Activated T-helper 17 cell treated with anti-CD3 and anti-CD28 coated beads, Interleukin-2, amount 50 U/mL, for 72 hours (primary cell): Measurements from ENCODE around the gene DDAH2. TPM values are rescaled to one million over a fixed set of nuclear protein-coding genes. Genes with fewer than 3 reads are reported as not detected.

Source experiments
- ATAC-seq: fragments of 150-1000 bp; cut with Tn5 transposase; replicated peaks from 2 replicates; pipeline ENCODE4 v1.10.0; 2021; ENCODE audit warnings: mild to moderate bottlenecking, moderate library complexity
- H3K27ac Mint-ChIP-seq: one replicate; pipeline ENCODE4 v1.8.0; 2022; ENCODE audit warnings: mixed read lengths
- H3K27me3 Mint-ChIP-seq: one replicate; pipeline ENCODE4 v1.8.0; 2022; ENCODE audit warnings: mixed read lengths
- H3K36me3 Mint-ChIP-seq: one replicate; pipeline ENCODE4 v1.8.0; 2022; ENCODE audit warnings: low read depth, mild to moderate bottlenecking, mixed read lengths
- H3K4me1 Mint-ChIP-seq: one replicate; pipeline ENCODE4 v1.8.0; 2022; ENCODE audit warnings: mixed read lengths
- H3K4me3 Mint-ChIP-seq: one replicate; pipeline ENCODE4 v1.8.0; 2022; ENCODE audit warnings: mild to moderate bottlenecking, mixed read lengths
- H3K9me3 Mint-ChIP-seq: one replicate; pipeline ENCODE4 v1.8.0; 2022; ENCODE audit warnings: mixed read lengths
- total RNA-seq, 2 donors: library from RNA; stranded (reverse); gene quantifications; one replicate each; pipeline ENCODE4 v1.2.3, GENCODE V29; 2022

The DDAH2 gene
- total RNA-seq, 2 donors from 2014 or later, result 9.4 to 23.8 TPM

DNA sequence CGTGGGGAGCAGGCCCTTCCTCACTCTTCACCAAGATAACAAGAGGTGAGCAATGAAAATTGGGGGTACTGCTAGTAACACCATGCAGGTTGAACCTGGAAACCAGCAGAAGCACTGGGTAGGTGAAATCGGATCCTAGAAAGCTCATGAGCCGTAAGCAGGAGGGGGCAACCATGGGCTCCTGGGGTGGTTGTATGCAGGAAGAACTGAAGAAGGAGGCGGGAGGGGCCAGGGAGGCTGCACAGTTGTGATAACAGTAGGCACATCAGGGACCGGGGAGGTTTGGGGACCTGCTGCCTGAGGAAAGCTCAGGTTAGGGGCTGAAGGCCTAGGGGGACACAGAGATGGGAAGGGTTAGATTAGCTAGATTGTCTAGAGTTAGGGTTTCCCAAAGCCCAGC is 42.6 kb downstream of the DDAH2 start:
- H3K4me3 Mint-ChIP-seq, result no peak overlapping the region
- H3K9me3 Mint-ChIP-seq, result no peaks in the 10 kb centered on the region
- no peak for ATAC-seq
- no peaks in the 10 kb centered on the region for H3K27me3 Mint-ChIP-seq
- H3K36me3 Mint-ChIP-seq, result peaks cover 63% of the 10 kb centered on the region
- no peaks in the 10 kb centered on the region for H3K4me1 Mint-ChIP-seq
- no peak overlapping the region for H3K27ac Mint-ChIP-seq

DNA sequence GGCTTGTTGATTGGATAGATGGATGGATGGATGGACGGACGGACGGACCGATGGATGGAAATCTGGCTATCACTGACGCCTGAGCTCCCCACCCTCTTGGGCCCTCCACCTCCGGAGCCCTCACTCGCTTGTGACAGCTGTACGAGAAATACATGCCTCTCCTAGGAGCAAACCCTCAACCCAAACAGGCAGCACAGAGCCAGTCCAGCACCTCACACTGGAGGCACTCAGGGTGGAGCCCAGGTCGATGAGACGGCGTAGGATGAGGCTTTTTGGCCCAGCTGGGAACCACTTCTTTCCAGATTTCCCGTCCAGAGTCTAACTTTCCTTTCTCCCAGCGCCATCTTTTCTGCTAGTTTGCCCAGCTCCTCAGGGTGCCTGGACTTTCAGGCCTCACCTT is 45.5 kb downstream of the DDAH2 start:
- Mint-ChIP-seq H3K36me3 (peaks cover 35% of the 10 kb centered on the region), H3K4me3 (no peak overlapping the region), H3K9me3 (no peaks in the 10 kb centered on the region), H3K4me1 (peaks cover 9% of the 10 kb centered on the region), H3K27ac (no peak overlapping the region), H3K27me3 (no peaks in the 10 kb centered on the region)
- no peak for ATAC-seq

DNA sequence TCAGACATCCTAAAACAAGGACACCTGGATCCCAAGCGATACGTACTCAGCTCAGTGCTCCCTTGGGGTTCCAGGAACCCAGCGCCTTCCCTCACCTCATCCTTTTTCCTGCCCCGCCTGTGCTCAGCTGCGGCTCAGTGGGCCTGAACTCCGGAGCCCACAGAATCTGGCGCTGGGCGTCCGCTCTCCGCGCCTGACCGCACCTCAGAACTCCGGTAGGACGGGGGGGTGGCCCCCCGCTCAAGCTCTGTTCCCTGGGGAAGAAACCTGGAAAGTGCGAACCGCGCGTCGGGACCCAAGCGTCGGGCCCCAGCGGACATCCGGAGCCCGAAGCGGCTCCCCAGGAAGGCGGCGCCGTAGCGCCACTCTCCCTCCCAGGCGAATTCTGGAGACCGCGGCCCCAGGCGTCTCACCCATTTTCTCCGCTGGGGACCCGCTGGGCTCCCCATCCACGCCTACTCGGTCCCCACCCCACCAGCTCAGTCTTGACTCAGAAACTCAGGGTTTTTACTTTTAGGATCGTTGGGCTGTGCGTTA is 47.9 kb downstream of the DDAH2 start:
- Mint-ChIP-seq H3K27me3 (no peaks in the 10 kb centered on the region), H3K4me3 (peak overlapping the region; percentile 88), H3K27ac (peak overlapping the region; percentile 87), H3K4me1 (peaks cover 15% of the 10 kb centered on the region), H3K9me3 (no peaks in the 10 kb centered on the region), H3K36me3 (peaks cover 15% of the 10 kb centered on the region)
- ATAC-seq, result peak; percentile 74

DNA sequence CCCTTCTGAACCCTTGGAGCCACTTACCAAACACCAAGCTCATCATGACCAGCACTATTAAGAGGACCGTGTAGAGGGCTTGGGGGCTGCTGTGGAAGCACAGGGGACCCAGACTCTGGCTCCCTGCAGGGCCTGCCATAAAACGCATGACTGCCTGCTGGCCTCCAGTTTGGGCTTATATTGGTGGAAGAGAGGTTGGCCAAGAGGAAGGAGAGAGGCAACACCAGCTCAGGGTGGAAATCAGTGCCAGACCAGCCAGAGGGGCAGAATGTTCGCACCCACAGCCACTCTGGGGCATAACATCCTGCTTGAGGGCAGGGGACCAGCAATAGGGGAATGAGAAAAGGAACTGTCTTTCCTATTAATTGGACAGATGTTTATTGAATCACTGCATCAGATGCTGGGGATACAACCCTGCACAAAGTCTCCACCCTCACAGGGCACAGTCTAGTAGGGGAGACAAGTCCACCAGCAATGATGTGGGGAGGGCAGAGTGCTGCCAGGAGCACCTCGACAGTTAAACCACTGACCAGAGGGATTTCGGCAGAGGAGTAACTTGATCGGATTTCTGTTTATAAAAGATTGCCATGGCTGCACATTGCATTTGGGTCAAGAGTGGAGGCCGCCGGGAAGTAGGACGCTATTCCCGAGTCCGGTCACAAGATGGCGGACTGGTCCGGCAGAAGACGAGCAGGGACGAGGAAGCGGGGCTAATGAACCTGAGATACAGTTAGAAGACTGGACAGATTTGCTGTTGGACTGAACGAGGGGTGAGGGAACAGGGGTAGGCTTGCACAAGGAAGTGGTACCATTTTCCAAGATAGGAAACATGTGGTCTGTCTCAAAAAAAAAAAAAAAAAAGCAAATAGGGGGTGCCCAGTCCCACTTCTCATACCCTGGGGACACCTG is 48.6 kb downstream of the DDAH2 start, which contains the start of gene LY6G5C:
Gene LY6G5C (minus strand): TSS at position 842 of the 909 bp plus-strand sequence. CDS start 694 bp downstream, at position 148.
- peak; percentile 86 for ATAC-seq
- Mint-ChIP-seq H3K36me3 (peaks cover 7% of the 10 kb centered on the region), H3K27me3 (no peaks in the 10 kb centered on the region), H3K27ac (peak within 1 kb of the TSS; percentile 87), H3K9me3 (no peaks in the 10 kb centered on the region), H3K4me3 (peak within 1 kb of the TSS; percentile 88), H3K4me1 (peaks cover 15% of the 10 kb centered on the region)

DNA sequence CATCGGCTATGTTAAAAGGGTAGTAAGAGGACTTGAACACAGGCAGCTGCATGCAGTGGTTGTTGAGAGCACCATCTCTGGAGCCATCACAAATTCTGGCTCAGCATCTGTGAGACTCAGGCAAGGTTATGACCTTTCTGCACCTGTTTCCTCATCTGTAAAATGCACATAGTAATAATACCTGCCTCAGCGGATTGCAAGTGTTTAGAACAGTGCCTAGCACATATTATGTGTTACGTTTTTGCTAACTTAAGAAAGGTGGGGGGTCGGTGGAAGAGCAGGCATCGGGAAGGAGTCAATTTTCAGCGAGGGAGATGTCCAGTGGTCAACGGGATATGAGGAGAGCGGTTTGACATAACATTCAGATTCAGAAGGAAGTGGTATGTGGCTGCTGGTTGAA is 51.1 kb downstream of the DDAH2 start:
- Mint-ChIP-seq H3K4me3 (no peak overlapping the region), H3K27me3 (no peaks in the 10 kb centered on the region)

More for the DNA sequence above, 51.1 kb downstream of the DDAH2 start:
- Mint-ChIP-seq H3K36me3 (peaks cover 17% of the 10 kb centered on the region), H3K4me1 (peaks cover 15% of the 10 kb centered on the region), H3K9me3 (no peaks in the 10 kb centered on the region), H3K27ac (peak overlapping the region; percentile 16)
- ATAC-seq, result no peak

Other genes with a start within 250 kb of the DDAH2 start
- 10 to 100 TPM; 25.8 to 34.3 TPM for gene MICB, start 231.2 kb downstream of the DDAH2 start, total RNA-seq
- gene MCCD1, start 200.3 kb downstream of the DDAH2 start, total RNA-seq, result not detected
- 100 to 1,000 TPM; 558 to 568 TPM for gene DDX39B, start 187.3 kb downstream of the DDAH2 start, total RNA-seq
- 1 to 10 TPM; 2.1 to 2.4 TPM for gene ATP6V1G2, start 182.7 kb downstream of the DDAH2 start, total RNA-seq
- 10 to 100 TPM; 14.1 to 29.8 TPM for gene NFKBIL1, start 181.7 kb downstream of the DDAH2 start, total RNA-seq
- gene LTA, start 157.0 kb downstream of the DDAH2 start, total RNA-seq, result 100 to 1,000 TPM; 163 to 567 TPM
- gene TNF, start 153.7 kb downstream of the DDAH2 start, total RNA-seq, result 100 to 1,000 TPM in 1 of 2 donors, 10 to 100 TPM in 1; 69.5 to 199 TPM
- 100 to 1,000 TPM; 269 to 395 TPM for gene LTB, start 146.9 kb downstream of the DDAH2 start, total RNA-seq
- gene LST1, start 143.0 kb downstream of the DDAH2 start, total RNA-seq, result 10 to 100 TPM in 1 of 2 donors, 1 to 10 TPM in 1; 8.1 to 28.7 TPM
- gene NCR3, start 136.3 kb downstream of the DDAH2 start, total RNA-seq, result 10 to 100 TPM; 25.4 to 28.6 TPM
- 10 to 100 TPM in 1 of 2 donors, 1 to 10 TPM in 1; 9.1 to 15.5 TPM for gene AIF1, start 114.1 kb downstream of the DDAH2 start, total RNA-seq
- 100 to 1,000 TPM; 226 to 237 TPM for gene PRRC2A, start 108.6 kb downstream of the DDAH2 start, total RNA-seq
- 100 to 1,000 TPM; 298 to 383 TPM for gene BAG6, start 76.6 kb downstream of the DDAH2 start, total RNA-seq
- gene APOM, start 73.4 kb downstream of the DDAH2 start, total RNA-seq, result 1 to 10 TPM in 1 of 2 donors, under 1 TPM in 1; 0.76 to 1.3 TPM
- 10 to 100 TPM; 16.2 to 21.0 TPM for gene C6orf47, start 68.5 kb downstream of the DDAH2 start, total RNA-seq
- gene GPANK1, start 64.3 kb downstream of the DDAH2 start, total RNA-seq, result 10 to 100 TPM; 30.1 to 39.0 TPM
- 100 to 1,000 TPM; 204 to 245 TPM for gene CSNK2B, start 63.2 kb downstream of the DDAH2 start, total RNA-seq
- gene LY6G5B, start 59.3 kb downstream of the DDAH2 start, total RNA-seq, result 10 to 100 TPM; 25.3 to 28.1 TPM
- gene LY6G5C, start 48.2 kb downstream of the DDAH2 start, total RNA-seq, result 1 to 10 TPM; 2.2 to 5.0 TPM
- gene ABHD16A, start 26.0 kb downstream of the DDAH2 start, total RNA-seq, result 10 to 100 TPM; 31.4 to 31.7 TPM
- not detected for gene LY6G6F, start 22.4 kb downstream of the DDAH2 start, total RNA-seq
- not detected for gene LY6G6D, start 14.0 kb downstream of the DDAH2 start, total RNA-seq
- gene LY6G6C, start 7.6 kb downstream of the DDAH2 start, total RNA-seq, result under 1 TPM in 1 of 2 donors, not detected in 1; 0.64 TPM
- not detected for gene MPIG6B, start 5.9 kb downstream of the DDAH2 start, total RNA-seq
- gene CLIC1, start 7.2 kb upstream of the DDAH2 start, total RNA-seq, result 100 to 1,000 TPM; 406 to 482 TPM
- 10 to 100 TPM; 78.9 to 82.6 TPM for gene MSH5, start 10.7 kb upstream of the DDAH2 start, total RNA-seq
- gene SAPCD1, start 33.4 kb upstream of the DDAH2 start, total RNA-seq, result 10 to 100 TPM; 12.1 to 18.9 TPM
- 1 to 10 TPM; 2.9 to 4.2 TPM for gene VWA7, start 48.0 kb upstream of the DDAH2 start, total RNA-seq
- gene VARS1, start 66.5 kb upstream of the DDAH2 start, total RNA-seq, result 100 to 1,000 TPM in 1 of 2 donors, 10 to 100 TPM in 1; 75.3 to 134 TPM
- gene LSM2, start 77.7 kb upstream of the DDAH2 start, total RNA-seq, result 100 to 1,000 TPM in 1 of 2 donors, 10 to 100 TPM in 1; 92.5 to 139 TPM
- gene HSPA1L, start 86.0 kb upstream of the DDAH2 start, total RNA-seq, result 1 to 10 TPM; 2.7 to 2.9 TPM
- 100 to 1,000 TPM; 124 to 189 TPM for gene HSPA1A, start 86.2 kb upstream of the DDAH2 start, total RNA-seq
- gene HSPA1B, start 98.4 kb upstream of the DDAH2 start, total RNA-seq, result 100 to 1,000 TPM in 1 of 2 donors, 10 to 100 TPM in 1; 78.4 to 118 TPM
- gene NEU1, start 133.5 kb upstream of the DDAH2 start, total RNA-seq, result 10 to 100 TPM; 19.3 to 22.3 TPM
- gene SLC44A4, start 149.7 kb upstream of the DDAH2 start, total RNA-seq, result under 1 TPM in 1 of 2 donors, not detected in 1; 0.39 TPM
- gene EHMT2, start 168.4 kb upstream of the DDAH2 start, total RNA-seq, result 10 to 100 TPM; 41.2 to 55.3 TPM
- 1 to 10 TPM; 1.6 to 3.0 TPM for gene ZBTB12, start 172.8 kb upstream of the DDAH2 start, total RNA-seq
- 1 to 10 TPM in 1 of 2 donors, under 1 TPM in 1; 0.58 to 4.7 TPM for gene C2, start 198.4 kb upstream of the DDAH2 start, total RNA-seq
- gene CFB, start 216.8 kb upstream of the DDAH2 start, total RNA-seq, result 1 to 10 TPM in 1 of 2 donors, not detected in 1; 1.5 TPM
- 10 to 100 TPM; 50.3 to 63.6 TPM for gene NELFE, start 229.7 kb upstream of the DDAH2 start, total RNA-seq
- gene SKIC2, start 229.9 kb upstream of the DDAH2 start, total RNA-seq, result 10 to 100 TPM; 86.5 to 92.9 TPM
- gene DXO, start 242.8 kb upstream of the DDAH2 start, total RNA-seq, result 10 to 100 TPM; 14.9 to 16.9 TPM